ENCODE results near the gene CEP350. TPM values are rescaled to one million over a fixed set of nuclear protein-coding genes. Genes with fewer than 3 reads are reported as not detected.

The CEP350 gene
- total RNA-seq, 2 donors from 2014 or later = 63.0 to 66.8 TPM

DNA sequence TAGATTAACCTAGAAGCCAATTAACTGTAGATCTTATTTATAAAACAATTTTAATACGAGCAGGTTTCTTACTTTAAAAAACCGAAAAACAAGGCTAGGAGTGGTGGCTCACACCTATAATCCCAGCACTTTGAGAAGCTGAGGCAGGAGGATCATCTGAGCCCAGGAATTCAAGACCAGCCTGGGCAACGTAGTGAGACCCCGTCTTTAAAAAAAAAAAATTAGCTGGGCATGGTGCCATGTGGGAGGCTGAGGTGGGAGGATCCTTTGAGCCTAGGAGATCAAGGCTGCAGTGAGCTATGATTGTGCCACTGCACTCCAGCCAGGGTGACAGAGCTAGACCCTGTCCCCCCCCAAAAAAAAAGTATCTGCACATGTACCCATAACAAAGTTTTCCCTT, 110.8 kb downstream of the CEP350 start:
- no peak for ATAC-seq
- peaks cover 6% of the 10 kb centered on the region for H3K4me1 Mint-ChIP-seq
- no peak for DNase-seq
- H3K27me3 Mint-ChIP-seq = no peaks in the 10 kb centered on the region
- H3K9me3 ChIP-seq (ENCODE audit: control insufficient read depth, low read length, poor library complexity, severe bottlenecking) = no peaks in the 10 kb centered on the region
- no peak overlapping the region for H3K4me3 Mint-ChIP-seq
- no peak overlapping the region for H3K27ac Mint-ChIP-seq
- peaks cover 8% of the 10 kb centered on the region for H3K36me3 Mint-ChIP-seq (ENCODE audit: low read depth)

DNA sequence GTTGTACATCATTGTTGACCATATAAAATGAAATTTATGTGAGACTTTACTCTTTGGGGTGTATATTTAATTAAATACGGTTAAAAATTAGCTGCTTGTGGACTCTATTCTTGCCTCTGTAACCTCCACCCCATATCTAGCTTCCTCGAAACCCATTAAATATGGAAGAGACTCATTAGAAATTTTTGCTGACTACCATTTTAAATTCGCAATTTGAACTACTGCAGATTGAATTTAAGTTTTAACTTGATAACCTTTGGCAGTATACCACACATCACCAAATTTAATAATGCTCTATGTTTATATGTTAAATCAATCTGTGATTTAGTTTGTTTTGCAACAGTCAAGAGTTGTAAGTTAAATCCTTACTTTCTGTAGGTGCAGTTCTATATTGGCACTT, 111.5 kb downstream of the CEP350 start:
- no peak for ATAC-seq
- no peak overlapping the region for H3K4me3 Mint-ChIP-seq
- peaks cover 8% of the 10 kb centered on the region for H3K36me3 Mint-ChIP-seq (ENCODE audit: low read depth)
- no peaks in the 10 kb centered on the region for H3K27me3 Mint-ChIP-seq
- H3K4me1 Mint-ChIP-seq = peaks cover 6% of the 10 kb centered on the region
- no peaks in the 10 kb centered on the region for H3K9me3 ChIP-seq (ENCODE audit: control insufficient read depth, low read length, poor library complexity, severe bottlenecking)
- no peak for DNase-seq
- no peak overlapping the region for H3K27ac Mint-ChIP-seq

DNA sequence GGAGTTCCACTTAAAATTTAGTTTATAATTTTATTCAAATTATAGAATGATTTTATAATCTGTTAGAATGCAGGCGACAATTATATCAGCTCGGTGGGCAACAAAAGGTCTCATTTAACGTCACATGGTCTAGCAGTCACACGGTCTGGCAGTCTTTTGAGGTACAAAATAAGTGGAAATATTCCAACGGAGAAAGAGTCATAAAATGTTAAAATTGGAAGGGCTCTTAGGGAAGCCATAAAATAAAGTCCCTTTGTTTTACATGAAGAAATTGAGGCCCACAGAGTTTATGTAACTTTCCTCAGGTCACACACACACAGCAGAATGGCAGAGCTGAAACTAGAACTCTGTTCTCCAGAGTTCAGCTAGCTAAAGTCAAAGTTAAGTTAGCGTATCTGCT, 115.7 kb downstream of the CEP350 start:
- peaks cover 5% of the 10 kb centered on the region for H3K4me1 Mint-ChIP-seq
- H3K9me3 ChIP-seq (ENCODE audit: control insufficient read depth, low read length, poor library complexity, severe bottlenecking) = no peaks in the 10 kb centered on the region
- no peak overlapping the region for H3K27ac Mint-ChIP-seq
- H3K4me3 Mint-ChIP-seq = no peak overlapping the region
- no peak for DNase-seq
- H3K36me3 Mint-ChIP-seq (ENCODE audit: low read depth) = peaks cover 9% of the 10 kb centered on the region
- ATAC-seq = no peak
- H3K27me3 Mint-ChIP-seq = no peaks in the 10 kb centered on the region

DNA sequence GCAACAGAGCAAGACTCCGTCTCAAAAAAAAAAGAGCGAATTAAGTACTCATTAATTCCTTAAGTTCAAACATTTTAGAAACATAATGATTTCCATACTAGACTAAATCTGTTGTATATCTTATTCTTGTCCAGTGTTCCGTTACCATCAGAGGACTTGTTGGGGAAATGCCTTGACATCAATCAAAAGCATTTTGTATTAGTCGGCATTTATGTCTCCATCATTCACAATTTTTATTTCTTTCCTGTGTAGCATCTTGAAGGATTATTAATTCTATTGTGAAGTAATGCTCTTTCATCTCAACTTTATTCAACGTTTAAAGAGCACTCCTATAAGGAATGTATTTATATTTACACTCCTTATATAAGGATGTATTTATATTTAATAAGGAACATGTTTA, 117.1 kb downstream of the CEP350 start:
- DNase-seq (no peak), ATAC-seq (no peak)
- H3K4me3 Mint-ChIP-seq = no peak overlapping the region
- no peaks in the 10 kb centered on the region for H3K27me3 Mint-ChIP-seq
- H3K4me1 Mint-ChIP-seq = peaks cover 5% of the 10 kb centered on the region
- no peaks in the 10 kb centered on the region for H3K9me3 ChIP-seq (ENCODE audit: control insufficient read depth, low read length, poor library complexity, severe bottlenecking)
- H3K27ac Mint-ChIP-seq = no peak overlapping the region
- peaks cover 9% of the 10 kb centered on the region for H3K36me3 Mint-ChIP-seq (ENCODE audit: low read depth)

DNA sequence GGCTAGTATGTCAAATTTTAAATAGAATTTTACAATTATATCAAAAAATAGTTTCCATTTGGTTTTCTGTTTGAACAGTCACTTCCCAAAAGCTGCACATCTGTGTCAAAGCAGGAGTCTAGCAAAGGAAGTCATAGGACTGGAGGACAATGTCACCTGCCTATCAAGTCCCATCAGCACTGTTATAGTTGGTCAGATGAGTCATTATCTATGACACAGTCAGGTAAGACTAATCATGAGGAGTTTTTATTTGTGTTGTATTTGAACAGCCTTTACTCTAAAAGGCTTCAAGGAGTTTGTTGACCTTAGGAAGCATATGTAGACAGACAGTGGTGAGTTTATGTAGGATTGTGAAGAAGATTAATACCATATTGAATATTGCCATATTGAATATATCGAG, 125.8 kb downstream of the CEP350 start:
- no peak for ATAC-seq
- H3K36me3 Mint-ChIP-seq (ENCODE audit: low read depth) = peaks cover 12% of the 10 kb centered on the region

DNA sequence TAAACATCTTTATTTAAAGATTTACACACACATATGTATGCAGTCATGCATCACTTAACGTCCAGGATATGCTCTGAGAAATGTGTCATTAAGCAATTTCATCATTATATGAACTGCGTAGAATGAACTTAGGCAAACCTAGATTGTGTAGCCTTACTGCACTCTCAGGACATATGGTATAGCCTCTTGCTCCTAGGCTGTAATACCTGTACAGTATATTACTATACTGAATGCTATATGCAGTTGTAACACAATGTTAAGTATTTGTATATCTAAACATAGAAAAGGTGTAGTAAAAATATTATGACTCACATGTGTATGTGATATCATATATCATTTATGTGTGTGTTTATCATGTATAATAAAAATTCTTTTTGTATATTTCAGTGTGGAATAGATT, 126.9 kb downstream of the CEP350 start:
- Mint-ChIP-seq H3K4me1 (peaks cover 3% of the 10 kb centered on the region), H3K4me3 (no peak overlapping the region), H3K27ac (no peak overlapping the region), H3K36me3 (ENCODE audit: low read depth) (peaks cover 12% of the 10 kb centered on the region), H3K27me3 (no peaks in the 10 kb centered on the region)
- ATAC-seq (no peak), DNase-seq (no peak)
- no peaks in the 10 kb centered on the region for H3K9me3 ChIP-seq (ENCODE audit: control insufficient read depth, low read length, poor library complexity, severe bottlenecking)

More for the DNA sequence above, 125.8 kb downstream of the CEP350 start:
- Mint-ChIP-seq H3K27ac (no peak overlapping the region), H3K4me3 (no peak overlapping the region), H3K4me1 (peaks cover 3% of the 10 kb centered on the region), H3K27me3 (no peaks in the 10 kb centered on the region)
- no peaks in the 10 kb centered on the region for H3K9me3 ChIP-seq (ENCODE audit: control insufficient read depth, low read length, poor library complexity, severe bottlenecking)
- no peak for DNase-seq

DNA sequence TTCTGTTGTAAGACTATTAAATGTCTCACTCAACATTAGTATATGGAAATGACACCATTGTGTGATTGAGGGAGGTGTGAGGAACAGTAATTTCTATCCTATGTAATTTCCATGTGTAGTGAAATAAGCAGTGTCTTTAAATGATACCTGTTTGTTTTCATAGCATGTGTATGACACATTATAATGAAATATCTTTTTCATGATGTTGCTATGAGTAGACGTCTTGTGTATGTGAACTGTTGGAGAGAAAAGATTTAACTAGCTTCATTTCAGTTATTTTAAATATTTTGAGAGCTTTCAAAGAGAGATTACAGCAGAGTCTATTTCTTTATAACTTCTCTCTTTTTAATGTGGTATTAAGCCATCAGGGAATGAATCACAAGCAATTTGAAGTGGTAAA, 128.6 kb downstream of the CEP350 start:
- Mint-ChIP-seq H3K27ac (peak overlapping the region; percentile 53), H3K27me3 (no peaks in the 10 kb centered on the region), H3K4me1 (peaks cover 3% of the 10 kb centered on the region), H3K4me3 (no peak overlapping the region), H3K36me3 (ENCODE audit: low read depth) (peaks cover 10% of the 10 kb centered on the region)
- H3K9me3 ChIP-seq (ENCODE audit: control insufficient read depth, low read length, poor library complexity, severe bottlenecking) = no peaks in the 10 kb centered on the region
- ATAC-seq (no peak), DNase-seq (no peak)

DNA sequence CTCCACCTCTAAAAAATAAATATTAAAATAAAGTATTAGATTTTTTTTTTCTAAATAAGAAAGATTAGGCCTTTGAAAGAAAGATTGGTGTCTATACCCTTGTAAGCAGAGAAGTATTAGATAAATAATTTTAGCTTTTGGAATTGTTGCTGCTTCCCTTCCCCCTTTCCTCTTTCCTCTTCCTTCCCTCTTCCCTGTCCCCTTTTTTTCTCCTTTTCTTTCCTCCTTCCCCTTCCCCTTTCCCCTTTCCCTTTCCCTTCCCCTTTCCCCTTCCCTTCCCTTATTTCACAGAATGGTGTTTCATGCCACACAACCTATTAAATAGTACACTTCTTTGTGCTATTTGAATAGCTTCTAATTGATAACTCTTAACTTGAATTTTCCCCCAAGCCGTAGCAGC, 130.3 kb downstream of the CEP350 start:
- Mint-ChIP-seq H3K27me3 (no peaks in the 10 kb centered on the region), H3K27ac (peak overlapping the region; percentile 66), H3K4me1 (peaks cover 3% of the 10 kb centered on the region), H3K4me3 (no peak overlapping the region), H3K36me3 (ENCODE audit: low read depth) (peaks cover 16% of the 10 kb centered on the region)
- no peaks in the 10 kb centered on the region for H3K9me3 ChIP-seq (ENCODE audit: control insufficient read depth, low read length, poor library complexity, severe bottlenecking)
- no peak for ATAC-seq
- DNase-seq = no peak

DNA sequence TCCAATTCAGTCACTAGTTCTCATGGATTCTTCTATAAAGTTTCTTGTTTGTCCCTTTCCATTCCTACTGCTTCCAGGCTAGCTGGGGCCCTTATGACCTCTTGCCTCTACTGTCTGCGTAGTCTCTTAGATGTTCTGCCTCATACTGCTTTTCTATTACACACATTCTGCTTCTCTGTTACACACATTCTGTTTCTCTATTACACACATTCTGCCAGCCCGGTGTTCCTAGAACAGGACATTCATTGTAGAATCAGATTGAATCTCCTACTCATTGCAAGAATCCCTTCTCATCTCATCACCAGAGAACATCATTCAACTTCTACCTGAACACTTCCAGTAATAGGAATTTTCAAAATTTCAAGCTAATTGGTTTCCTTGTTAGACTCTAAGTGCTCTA, 130.7 kb downstream of the CEP350 start:
- peaks cover 3% of the 10 kb centered on the region for H3K4me1 Mint-ChIP-seq
- no peaks in the 10 kb centered on the region for H3K9me3 ChIP-seq (ENCODE audit: control insufficient read depth, low read length, poor library complexity, severe bottlenecking)
- DNase-seq = no peak
- no peak overlapping the region for H3K4me3 Mint-ChIP-seq
- no peaks in the 10 kb centered on the region for H3K27me3 Mint-ChIP-seq
- no peak for ATAC-seq
- H3K27ac Mint-ChIP-seq = peak overlapping the region; percentile 66
- peaks cover 18% of the 10 kb centered on the region for H3K36me3 Mint-ChIP-seq (ENCODE audit: low read depth)

DNA sequence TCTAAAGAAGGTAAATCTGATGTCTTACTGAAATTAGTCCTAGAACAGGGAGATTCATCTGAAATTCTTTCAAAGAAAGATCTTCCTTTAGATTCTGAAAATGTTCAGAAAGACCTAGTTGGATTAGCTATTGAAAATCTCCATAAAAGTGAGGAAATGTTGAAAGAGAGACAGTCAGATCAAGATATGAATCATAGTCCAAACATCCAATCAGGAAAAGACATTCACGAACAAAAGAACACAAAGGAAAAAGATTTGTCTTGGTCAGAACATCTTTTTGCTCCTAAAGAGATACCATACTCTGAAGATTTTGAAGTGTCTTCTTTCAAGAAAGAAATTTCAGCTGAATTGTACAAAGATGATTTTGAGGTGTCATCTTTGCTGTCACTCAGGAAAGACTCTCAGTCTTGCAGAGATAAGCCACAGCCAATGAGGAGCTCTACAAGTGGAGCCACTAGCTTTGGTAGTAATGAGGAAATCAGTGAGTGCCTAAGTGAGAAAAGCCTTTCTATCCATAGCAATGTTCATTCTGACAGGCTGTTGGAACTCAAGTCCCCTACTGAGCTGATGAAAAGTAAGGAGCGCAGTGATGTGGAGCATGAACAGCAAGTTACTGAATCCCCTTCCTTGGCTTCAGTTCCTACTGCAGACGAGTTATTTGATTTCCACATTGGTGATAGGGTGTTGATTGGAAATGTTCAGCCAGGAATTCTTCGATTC, 138.5 kb downstream of the CEP350 start:
- no peaks in the 10 kb centered on the region for H3K27me3 Mint-ChIP-seq
- DNase-seq (no peak), ATAC-seq (no peak)
- H3K4me1 Mint-ChIP-seq = peaks cover 2% of the 10 kb centered on the region
- no peak overlapping the region for H3K4me3 Mint-ChIP-seq
- H3K9me3 ChIP-seq (ENCODE audit: control insufficient read depth, low read length, poor library complexity, severe bottlenecking) = no peaks in the 10 kb centered on the region
- H3K27ac Mint-ChIP-seq = no peak overlapping the region
- peaks cover 21% of the 10 kb centered on the region for H3K36me3 Mint-ChIP-seq (ENCODE audit: low read depth)

DNA sequence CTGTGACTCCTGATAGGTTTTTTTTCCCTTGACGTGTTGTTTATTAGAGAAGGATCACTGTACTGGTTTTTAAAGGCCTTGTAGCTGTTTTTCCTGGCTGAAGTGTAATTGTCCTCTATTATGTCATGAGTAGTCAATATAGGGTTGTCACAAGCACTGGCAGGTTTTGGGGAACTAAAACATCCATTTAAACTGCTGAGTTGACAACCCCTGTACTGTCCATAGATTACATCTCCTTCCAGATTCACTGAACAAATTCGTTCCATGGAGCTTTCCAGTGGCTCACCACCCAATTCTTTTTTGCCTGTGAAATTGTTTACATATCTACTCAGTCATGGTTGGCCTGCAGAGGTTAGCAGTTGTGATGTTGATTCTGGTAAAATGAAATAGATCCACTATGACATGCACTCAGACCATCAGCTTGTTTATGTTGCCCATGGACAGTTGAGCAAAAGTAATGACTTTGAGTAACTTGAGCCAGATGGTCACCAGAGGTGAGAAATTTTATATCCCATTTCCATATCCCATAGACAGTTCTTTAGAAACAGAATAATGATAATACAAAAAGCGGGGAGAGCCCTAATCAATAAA, 140.2 kb downstream of the CEP350 start:
- ATAC-seq (no peak), DNase-seq (no peak)
- peaks cover 2% of the 10 kb centered on the region for H3K4me1 Mint-ChIP-seq
- no peaks in the 10 kb centered on the region for H3K27me3 Mint-ChIP-seq
- H3K36me3 Mint-ChIP-seq (ENCODE audit: low read depth) = peaks cover 16% of the 10 kb centered on the region
- H3K9me3 ChIP-seq (ENCODE audit: control insufficient read depth, low read length, poor library complexity, severe bottlenecking) = no peaks in the 10 kb centered on the region
- H3K27ac Mint-ChIP-seq = no peak overlapping the region
- no peak overlapping the region for H3K4me3 Mint-ChIP-seq

DNA sequence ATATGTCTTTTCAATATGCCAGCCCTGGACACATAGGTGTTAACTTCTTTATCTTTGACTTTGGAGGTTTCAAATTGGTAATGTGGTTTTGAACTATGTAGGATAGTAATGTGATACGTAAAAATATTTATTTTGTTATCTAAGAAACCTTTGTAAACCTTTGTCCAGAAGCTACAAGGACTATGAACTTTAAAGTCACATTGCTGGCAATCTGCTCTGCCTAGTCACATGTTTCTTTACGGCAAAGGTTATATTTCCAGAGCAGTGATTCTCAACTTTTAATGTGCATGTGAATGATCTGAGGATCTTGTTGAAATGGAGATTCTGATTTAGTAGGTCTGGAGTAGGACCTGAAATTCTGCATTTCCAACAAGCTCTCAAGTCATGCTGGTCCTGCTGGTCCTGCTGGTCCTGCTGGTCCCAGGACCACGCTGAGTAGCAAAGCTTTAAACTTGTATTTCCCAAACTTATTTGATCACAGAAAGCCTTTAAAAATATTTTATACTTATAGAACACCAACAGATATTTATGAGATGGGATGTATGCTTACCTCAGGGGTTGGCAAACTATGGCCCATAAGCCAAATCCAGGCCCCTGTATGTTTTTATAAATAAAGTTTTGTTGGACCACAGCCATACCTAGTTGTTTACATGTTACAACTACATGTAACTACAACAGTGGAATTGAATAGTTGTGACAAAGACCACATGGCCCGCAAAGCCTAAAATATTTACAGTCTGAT, 142.1 kb downstream of the CEP350 start:
- no peaks in the 10 kb centered on the region for H3K9me3 ChIP-seq (ENCODE audit: control insufficient read depth, low read length, poor library complexity, severe bottlenecking)
- H3K27ac Mint-ChIP-seq = no peak overlapping the region
- no peaks in the 10 kb centered on the region for H3K27me3 Mint-ChIP-seq
- H3K36me3 Mint-ChIP-seq (ENCODE audit: low read depth) = peaks cover 13% of the 10 kb centered on the region
- no peak overlapping the region for H3K4me3 Mint-ChIP-seq
- ATAC-seq (no peak), DNase-seq (no peak)
- peaks cover 6% of the 10 kb centered on the region for H3K4me1 Mint-ChIP-seq

DNA sequence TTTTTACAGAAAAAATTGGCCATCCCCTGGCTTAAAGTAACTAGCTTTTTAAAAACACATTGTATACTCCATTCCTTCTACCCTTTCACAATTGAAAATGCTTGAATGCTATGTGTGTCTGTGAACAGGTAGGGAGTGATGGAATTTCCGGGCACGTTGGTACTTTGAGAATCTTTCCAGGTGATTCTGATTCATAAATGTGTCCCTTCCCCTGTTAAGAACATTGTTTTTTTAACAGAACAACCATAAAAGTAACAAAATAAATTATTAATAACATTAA, 142.7 kb downstream of the CEP350 start:
- H3K27ac Mint-ChIP-seq = no peak overlapping the region
- H3K27me3 Mint-ChIP-seq = no peaks in the 10 kb centered on the region
- H3K9me3 ChIP-seq (ENCODE audit: control insufficient read depth, low read length, poor library complexity, severe bottlenecking) = no peaks in the 10 kb centered on the region
- peaks cover 13% of the 10 kb centered on the region for H3K36me3 Mint-ChIP-seq (ENCODE audit: low read depth)
- ATAC-seq (no peak), DNase-seq (no peak)
- peaks cover 6% of the 10 kb centered on the region for H3K4me1 Mint-ChIP-seq
- no peak overlapping the region for H3K4me3 Mint-ChIP-seq

DNA sequence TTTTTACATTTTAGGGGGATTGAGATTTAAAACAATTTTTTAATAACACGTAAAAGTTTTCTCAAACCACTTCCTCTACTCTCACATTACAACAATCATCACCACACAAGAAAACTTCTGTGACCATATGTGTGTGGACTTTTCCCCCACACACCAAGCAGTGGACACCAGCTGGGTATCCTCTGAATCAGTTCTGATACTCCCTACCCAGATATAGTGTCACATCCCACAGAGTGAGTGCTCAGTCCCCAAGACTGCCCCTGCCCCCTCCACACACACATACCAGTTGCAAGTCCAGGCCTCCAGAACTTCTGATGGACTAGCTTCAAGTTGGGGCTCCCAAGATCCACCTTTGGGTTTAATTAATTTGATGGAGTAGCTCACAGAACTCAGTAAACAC, 146.8 kb downstream of the CEP350 start:
- peaks cover 8% of the 10 kb centered on the region for H3K4me1 Mint-ChIP-seq
- no peaks in the 10 kb centered on the region for H3K27me3 Mint-ChIP-seq
- H3K27ac Mint-ChIP-seq = no peak overlapping the region
- H3K4me3 Mint-ChIP-seq = no peak overlapping the region
- ATAC-seq = no peak
- peaks cover 11% of the 10 kb centered on the region for H3K36me3 Mint-ChIP-seq (ENCODE audit: low read depth)
- no peaks in the 10 kb centered on the region for H3K9me3 ChIP-seq (ENCODE audit: control insufficient read depth, low read length, poor library complexity, severe bottlenecking)
- no peak for DNase-seq

All from T-helper 17 cell (primary cell).